SH-SY5Y (cell line): ENCODE data around the gene TGFB2.

Experiments
- GATA2 ChIP-seq: IDR thresholded peaks from 2 replicates; pipeline ENCODE4 v1.6.1; 2011; ENCODE audit warnings: mild to moderate bottlenecking, low read depth, low read length
- GATA3 ChIP-seq: IDR thresholded peaks from 2 replicates; pipeline ENCODE4 v1.6.1; 2011; ENCODE audit warnings: low read depth, mild to moderate bottlenecking, low read length, moderate library complexity

- TF ChIP-seq GATA2 (no peak), GATA3 (no peak)
Observed at GRCh38 chr1:218408942-218409341, 63.8 kb downstream of the TGFB2 start.
